WTC11 (cell line): ENCODE results near the gene SLC44A5. TPM values are rescaled to one million over a fixed set of nuclear protein-coding genes. Genes with fewer than 3 reads are reported as not detected.

Source experiments
- ATAC-seq: fragments of 200-7000 bp; cut with Tn5 transposase; 2 replicates; pipeline ENCODE4 v1.10.0; 2021; ENCODE audit warnings: mild to moderate bottlenecking, moderate library complexity
- CTCF ChIA-PET: fragments of 300-600 bp; sonication (Branson Sonifier 250); formaldehyde crosslinking; loops from one replicate; lab custom pipeline; 2021; ENCODE audit warnings: antibody characterized with exemption; lab: Charles Lee
- POLR2A ChIA-PET: fragments of 350-600 bp; sonication (Branson Sonifier 250); formaldehyde crosslinking; loops from one replicate; lab custom pipeline; 2021; ENCODE audit warnings: antibody characterized with exemption; lab: Charles Lee
- DNase-seq: peaks from one replicate; pipeline ENCODE4 v3.0.0; 2021; ENCODE audit warnings: low spot score
- H3K27ac Mint-ChIP-seq: 2 replicates; pipeline ENCODE4 v1.8.0; 2021; ENCODE audit warnings: mixed read lengths
- H3K27me3 Mint-ChIP-seq: 2 replicates; pipeline ENCODE4 v1.8.0; 2021; ENCODE audit warnings: low read depth, mild to moderate bottlenecking, moderate library complexity, mixed read lengths
- H3K36me3 Mint-ChIP-seq: 2 replicates; pipeline ENCODE4 v1.8.0; 2021; ENCODE audit warnings: mixed read lengths
- H3K4me1 Mint-ChIP-seq: 2 replicates; pipeline ENCODE4 v1.8.0; 2022; ENCODE audit warnings: mixed read lengths
- H3K4me3 Mint-ChIP-seq: 2 replicates; pipeline ENCODE4 v1.8.0; 2021; ENCODE audit warnings: mild to moderate bottlenecking, moderate library complexity, mixed read lengths
- H3K9me3 Mint-ChIP-seq: 2 replicates; pipeline ENCODE4 v1.8.0; 2021; ENCODE audit warnings: mixed read lengths
- ATF1 ChIP-seq: sonication (generic); formaldehyde crosslinking; IDR thresholded peaks from 2 replicates; pipeline ENCODE4 v1.8.1; 2023; ENCODE audit warnings: mild to moderate bottlenecking, moderate library complexity, missing genetic modification reagents
- ATF3 ChIP-seq: sonication (generic); formaldehyde crosslinking; conservative IDR thresholded peaks from 2 replicates; pipeline ENCODE4 v1.8.1; 2022; ENCODE audit warnings: mild to moderate bottlenecking, missing genetic modification reagents
- CTCF ChIP-seq: fragments of 200-600 bp; IDR thresholded peaks from 2 replicates; pipeline ENCODE4 v1.8.0; 2022; ENCODE audit warnings: antibody characterized with exemption
- EMX1 ChIP-seq: fragments of 250-450 bp; sonication (Bioruptor Pico); IDR thresholded peaks from 2 replicates; pipeline ENCODE4 v1.8.0; 2021; ENCODE audit warnings: mild to moderate bottlenecking
- FOXJ3 ChIP-seq: sonication (generic); formaldehyde crosslinking; IDR thresholded peaks from 2 replicates; pipeline ENCODE4 v1.9.0; 2021; ENCODE audit warnings: missing genetic modification reagents, mild to moderate bottlenecking, borderline replicate concordance
- JAZF1 ChIP-seq: fragments of 250-450 bp; sonication (Bioruptor Pico); IDR thresholded peaks from 2 replicates; pipeline ENCODE4 v1.9.0; 2021; ENCODE audit warnings: moderate library complexity, mild to moderate bottlenecking, inconsistent platforms
- JUN ChIP-seq: sonication (generic); formaldehyde crosslinking; IDR thresholded peaks from 2 replicates; pipeline ENCODE4 v1.8.0; 2023; ENCODE audit warnings: mild to moderate bottlenecking, missing genetic modification reagents
- NFATC4 ChIP-seq: fragments of 250-450 bp; sonication (Bioruptor Pico); IDR thresholded peaks from 2 replicates; pipeline ENCODE4 v1.9.0; 2021; ENCODE audit warnings: mild to moderate bottlenecking
- NFYB ChIP-seq: sonication (generic); formaldehyde crosslinking; conservative IDR thresholded peaks from 2 replicates; pipeline ENCODE4 v1.8.0; 2022; ENCODE audit warnings: low read depth, missing genetic modification reagents
- OVOL2 ChIP-seq: fragments of 250-450 bp; sonication (Bioruptor Pico); IDR thresholded peaks from 2 replicates; pipeline ENCODE4 v1.9.0; 2021; ENCODE audit warnings: mild to moderate bottlenecking, borderline replicate concordance
- RELA ChIP-seq: sonication (generic); formaldehyde crosslinking; IDR thresholded peaks from 2 replicates; pipeline ENCODE4 v1.8.1; 2022; ENCODE audit warnings: missing genetic modification reagents, mild to moderate bottlenecking, borderline replicate concordance
- SMAD3 ChIP-seq: sonication (generic); formaldehyde crosslinking; IDR thresholded peaks from 2 replicates; pipeline ENCODE4 v1.8.0; 2022; ENCODE audit warnings: missing genetic modification reagents, mild to moderate bottlenecking, borderline replicate concordance
- SP1 ChIP-seq: sonication (generic); formaldehyde crosslinking; conservative IDR thresholded peaks from 2 replicates; pipeline ENCODE4 v1.8.1; 2022; ENCODE audit warnings: missing genetic modification reagents
- TCF7 ChIP-seq: sonication (generic); formaldehyde crosslinking; IDR thresholded peaks from 2 replicates; pipeline ENCODE4 v1.8.0; 2022; ENCODE audit warnings: mild to moderate bottlenecking, low read depth, missing genetic modification reagents, moderate library complexity
- ZNF121 ChIP-seq: sonication (generic); formaldehyde crosslinking; IDR thresholded peaks from 2 replicates; pipeline ENCODE4 v1.8.0; 2023; ENCODE audit warnings: missing genetic modification reagents
- ZNF138 ChIP-seq: sonication (generic); formaldehyde crosslinking; conservative IDR thresholded peaks from 2 replicates; pipeline ENCODE4 v1.8.1; 2022; ENCODE audit warnings: mild to moderate bottlenecking, moderate library complexity, missing genetic modification reagents
- ZNF423 ChIP-seq: fragments of 250-450 bp; sonication (Bioruptor Pico); IDR thresholded peaks from 2 replicates; pipeline ENCODE4 v2.1.2; 2022; ENCODE audit warnings: mild to moderate bottlenecking, moderate library complexity
- ZSCAN18 ChIP-seq: fragments of 250-450 bp; sonication (Bioruptor Pico); IDR thresholded peaks from 2 replicates; pipeline ENCODE4 v2.1.2; 2022; ENCODE audit warnings: mild to moderate bottlenecking, moderate library complexity
- total RNA-seq: library from RNA; stranded (reverse); gene quantifications from 3 replicates; pipeline ENCODE4 v1.2.3, GENCODE V29; 2021
- TF ChIP-seq, protein P1 (sequence below): sonication (generic); formaldehyde crosslinking; IDR thresholded peaks from 2 replicates; pipeline ENCODE4 v1.8.1; 2022; ENCODE audit warnings: low read depth, missing genetic modification reagents, borderline replicate concordance
- TF ChIP-seq, protein P2 (sequence below): sonication (generic); formaldehyde crosslinking; IDR thresholded peaks from 2 replicates; pipeline ENCODE4 v1.8.0; 2022; ENCODE audit warnings: mild to moderate bottlenecking, missing genetic modification reagents
- TF ChIP-seq, protein P3 (sequence below): sonication (generic); formaldehyde crosslinking; IDR thresholded peaks from 2 replicates; pipeline ENCODE4 v1.8.1; 2022; ENCODE audit warnings: mild to moderate bottlenecking, missing genetic modification reagents, moderate library complexity, borderline replicate concordance
- TF ChIP-seq, protein P4 (sequence below): fragments of 250-450 bp; sonication (Bioruptor Pico); IDR thresholded peaks from 2 replicates; pipeline ENCODE4 v1.9.0; 2021; ENCODE audit warnings: mild to moderate bottlenecking

Gene SLC44A5
- total RNA-seq, 1 experiment from 2014 or later: 1.8 TPM

DNA sequence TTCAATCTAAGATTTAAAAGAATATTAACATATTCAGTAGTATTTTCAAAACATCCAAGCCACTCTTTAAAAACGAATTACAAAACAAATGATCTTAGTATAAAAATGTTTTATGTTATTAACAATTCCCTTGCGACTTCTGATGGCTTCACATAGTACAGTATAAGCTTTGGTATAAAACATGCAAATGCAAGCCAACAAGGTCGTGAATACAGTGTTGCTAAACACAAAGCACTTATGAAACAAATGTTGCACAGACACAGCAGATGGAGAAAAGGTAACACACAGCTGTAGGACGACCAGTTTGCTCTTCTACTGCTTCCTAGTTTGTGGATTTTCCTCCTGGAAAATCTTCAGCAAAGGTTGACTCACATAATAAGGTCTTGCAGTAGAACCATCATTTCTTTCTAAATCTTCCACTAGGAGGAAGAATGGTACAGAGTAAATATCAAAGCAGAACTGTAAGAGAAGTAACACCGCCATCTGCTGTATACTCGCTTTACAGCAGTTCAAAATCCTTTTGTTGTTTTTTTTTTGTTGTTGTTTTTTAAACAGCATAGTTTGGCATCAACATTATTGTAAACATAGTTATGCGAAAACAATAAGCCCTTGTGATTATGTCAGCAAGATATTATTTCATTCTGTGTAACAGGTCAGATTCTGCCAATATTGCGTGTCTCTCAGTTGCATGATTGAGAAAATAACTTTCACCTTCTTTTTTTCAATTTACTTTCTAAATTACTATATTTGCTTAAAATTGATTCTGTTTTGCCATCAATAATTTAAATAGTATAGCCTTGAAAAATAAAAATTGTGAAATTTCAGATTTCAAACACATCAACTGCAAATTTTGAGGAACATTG lies 407.3 kb downstream of the SLC44A5 start:
- no peaks in the 10 kb centered on the region for H3K36me3 Mint-ChIP-seq
- TF ChIP-seq CTCF: peak; percentile 61; the same call in 1 of the 2 replicates
- no peak for TF ChIP-seq FOXJ3
- CTCF ChIA-PET: interaction anchor here (1.1 to 3.2 kb wide), 9 partner anchors 11 to 438 kb away, joined by 3 to 25 read pairs (median 6); no protein-coding TSS in a partner anchor
- DNase-seq: peak; percentile 14
- ATAC-seq: peak; percentile 89
- H3K27ac Mint-ChIP-seq: no peak overlapping the region
- H3K4me1 Mint-ChIP-seq: peaks cover 14% of the 10 kb centered on the region
- H3K27me3 Mint-ChIP-seq: no peaks in the 10 kb centered on the region
- H3K4me3 Mint-ChIP-seq: no peak overlapping the region
- POLR2A ChIA-PET: no interaction called here
- H3K9me3 Mint-ChIP-seq: no peaks in the 10 kb centered on the region

GRCh38 chr1:75202751-75203150 lies 408.2 kb downstream of the SLC44A5 start:
- Mint-ChIP-seq H3K36me3 (no peaks in the 10 kb centered on the region), H3K27ac (no peak overlapping the region), H3K4me1 (peaks cover 13% of the 10 kb centered on the region), H3K27me3 (no peaks in the 10 kb centered on the region), H3K9me3 (no peaks in the 10 kb centered on the region), H3K4me3 (no peak overlapping the region)
- CTCF ChIA-PET: interaction anchor here (1.1 to 3.2 kb wide), 8 partner anchors 10 to 437 kb away, joined by 3 to 25 read pairs (median 6); no protein-coding TSS in a partner anchor
- POLR2A ChIA-PET: interaction anchor here (0.6 to 0.7 kb wide), 2 partner anchors 30 to 431 kb away, joined by 4 to 5 read pairs; no protein-coding TSS in a partner anchor
- no peak for TF ChIP-seq EMX1 (CRISPR knock-in tag)
- no peak for TF ChIP-seq OVOL2
- no peak for TF ChIP-seq RELA (CRISPR knock-in tag)
- TF ChIP-seq, protein P1, sequence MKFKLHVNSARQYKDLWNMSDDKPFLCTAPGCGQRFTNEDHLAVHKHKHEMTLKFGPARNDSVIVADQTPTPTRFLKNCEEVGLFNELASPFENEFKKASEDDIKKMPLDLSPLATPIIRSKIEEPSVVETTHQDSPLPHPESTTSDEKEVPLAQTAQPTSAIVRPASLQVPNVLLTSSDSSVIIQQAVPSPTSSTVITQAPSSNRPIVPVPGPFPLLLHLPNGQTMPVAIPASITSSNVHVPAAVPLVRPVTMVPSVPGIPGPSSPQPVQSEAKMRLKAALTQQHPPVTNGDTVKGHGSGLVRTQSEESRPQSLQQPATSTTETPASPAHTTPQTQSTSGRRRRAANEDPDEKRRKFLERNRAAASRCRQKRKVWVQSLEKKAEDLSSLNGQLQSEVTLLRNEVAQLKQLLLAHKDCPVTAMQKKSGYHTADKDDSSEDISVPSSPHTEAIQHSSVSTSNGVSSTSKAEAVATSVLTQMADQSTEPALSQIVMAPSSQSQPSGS (CRISPR knock-in tag): no peak
- no peak for TF ChIP-seq ZNF138
- TF ChIP-seq, protein P2, sequence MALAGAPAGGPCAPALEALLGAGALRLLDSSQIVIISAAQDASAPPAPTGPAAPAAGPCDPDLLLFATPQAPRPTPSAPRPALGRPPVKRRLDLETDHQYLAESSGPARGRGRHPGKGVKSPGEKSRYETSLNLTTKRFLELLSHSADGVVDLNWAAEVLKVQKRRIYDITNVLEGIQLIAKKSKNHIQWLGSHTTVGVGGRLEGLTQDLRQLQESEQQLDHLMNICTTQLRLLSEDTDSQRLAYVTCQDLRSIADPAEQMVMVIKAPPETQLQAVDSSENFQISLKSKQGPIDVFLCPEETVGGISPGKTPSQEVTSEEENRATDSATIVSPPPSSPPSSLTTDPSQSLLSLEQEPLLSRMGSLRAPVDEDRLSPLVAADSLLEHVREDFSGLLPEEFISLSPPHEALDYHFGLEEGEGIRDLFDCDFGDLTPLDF (CRISPR knock-in tag): no peak
- no peak for TF ChIP-seq ZNF423 (CRISPR knock-in tag)
- no peak for TF ChIP-seq SP1 (CRISPR knock-in tag)
- DNase-seq (no peak), ATAC-seq (no peak)

GRCh38 chr1:75198761-75199160 lies 412.2 kb downstream of the SLC44A5 start:
- H3K27ac Mint-ChIP-seq: no peak overlapping the region
- no peak overlapping the region for H3K4me3 Mint-ChIP-seq
- no peaks in the 10 kb centered on the region for H3K27me3 Mint-ChIP-seq
- H3K4me1 Mint-ChIP-seq: 0 out of 2 replicates have a peak, but pooled peaks cover 6% of the 10 kb centered on the region
- no peaks in the 10 kb centered on the region for H3K36me3 Mint-ChIP-seq
- ATAC-seq (no peak), DNase-seq (no peak)
- ChIA-PET POLR2A (no interaction called here), CTCF (interaction anchor here (2.3 kb wide), 1 partner anchor 431 kb away, joined by 9 read pairs; no protein-coding TSS in a partner anchor)
- H3K9me3 Mint-ChIP-seq: no peaks in the 10 kb centered on the region
- TF ChIP-seq ZSCAN18 (no peak), ATF3 (CRISPR knock-in tag) (no peak), ATF1 (CRISPR knock-in tag) (no peak), JUN (CRISPR knock-in tag) (no peak), TCF7 (CRISPR knock-in tag) (no peak), JAZF1 (CRISPR knock-in tag) (no peak), SMAD3 (no peak), FOXJ3 (no peak), ZNF121 (CRISPR knock-in tag) (no peak), NFATC4 (CRISPR knock-in tag) (no peak), NFYB (CRISPR knock-in tag) (no peak)
- TF ChIP-seq, protein P3, sequence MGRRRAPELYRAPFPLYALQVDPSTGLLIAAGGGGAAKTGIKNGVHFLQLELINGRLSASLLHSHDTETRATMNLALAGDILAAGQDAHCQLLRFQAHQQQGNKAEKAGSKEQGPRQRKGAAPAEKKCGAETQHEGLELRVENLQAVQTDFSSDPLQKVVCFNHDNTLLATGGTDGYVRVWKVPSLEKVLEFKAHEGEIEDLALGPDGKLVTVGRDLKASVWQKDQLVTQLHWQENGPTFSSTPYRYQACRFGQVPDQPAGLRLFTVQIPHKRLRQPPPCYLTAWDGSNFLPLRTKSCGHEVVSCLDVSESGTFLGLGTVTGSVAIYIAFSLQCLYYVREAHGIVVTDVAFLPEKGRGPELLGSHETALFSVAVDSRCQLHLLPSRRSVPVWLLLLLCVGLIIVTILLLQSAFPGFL (CRISPR knock-in tag): no peak
- TF ChIP-seq, protein P4, sequence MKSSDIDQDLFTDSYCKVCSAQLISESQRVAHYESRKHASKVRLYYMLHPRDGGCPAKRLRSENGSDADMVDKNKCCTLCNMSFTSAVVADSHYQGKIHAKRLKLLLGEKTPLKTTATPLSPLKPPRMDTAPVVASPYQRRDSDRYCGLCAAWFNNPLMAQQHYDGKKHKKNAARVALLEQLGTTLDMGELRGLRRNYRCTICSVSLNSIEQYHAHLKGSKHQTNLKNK (CRISPR knock-in tag): no peak
- TF ChIP-seq, protein P1 (CRISPR knock-in tag): no peak
